ENCODE measurements around the gene GLIPR2.

DNA sequence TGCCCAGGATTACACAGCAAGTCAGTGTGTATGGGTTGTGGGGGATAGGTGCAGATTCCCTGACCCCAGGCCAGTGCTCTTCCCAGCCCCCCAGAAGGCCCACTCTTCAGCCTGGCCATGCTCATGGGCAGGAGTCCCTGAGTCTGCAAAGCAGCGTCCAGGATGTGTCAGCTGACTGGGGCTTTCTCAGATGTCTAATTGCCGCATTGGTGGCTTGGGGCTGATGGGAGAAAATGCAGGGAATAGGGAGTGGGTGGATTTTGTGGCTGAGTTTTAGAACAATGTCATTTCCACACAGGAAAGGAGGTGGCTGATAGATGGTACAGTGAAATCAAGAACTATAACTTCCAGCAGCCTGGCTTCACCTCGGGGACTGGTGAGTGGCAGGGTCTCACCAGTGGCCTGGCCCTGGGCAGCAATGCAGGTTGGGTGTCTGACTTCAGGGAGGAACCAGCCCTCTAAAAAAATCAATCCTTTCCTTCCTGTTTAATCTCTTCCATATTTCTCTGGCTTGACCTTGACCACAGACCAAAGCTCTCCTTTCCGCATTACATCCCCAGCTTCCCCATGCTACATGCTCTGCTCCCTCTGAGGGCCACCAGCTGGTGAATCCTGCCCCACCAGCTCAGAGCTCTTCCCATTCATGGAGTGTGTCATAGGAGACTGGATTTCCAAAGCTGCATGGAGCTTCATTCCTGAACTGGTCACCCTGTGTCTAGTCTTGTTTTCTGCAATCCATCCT, 14.2 kb downstream of the GLIPR2 start:
- TF ChIP-seq, protein P1, sequence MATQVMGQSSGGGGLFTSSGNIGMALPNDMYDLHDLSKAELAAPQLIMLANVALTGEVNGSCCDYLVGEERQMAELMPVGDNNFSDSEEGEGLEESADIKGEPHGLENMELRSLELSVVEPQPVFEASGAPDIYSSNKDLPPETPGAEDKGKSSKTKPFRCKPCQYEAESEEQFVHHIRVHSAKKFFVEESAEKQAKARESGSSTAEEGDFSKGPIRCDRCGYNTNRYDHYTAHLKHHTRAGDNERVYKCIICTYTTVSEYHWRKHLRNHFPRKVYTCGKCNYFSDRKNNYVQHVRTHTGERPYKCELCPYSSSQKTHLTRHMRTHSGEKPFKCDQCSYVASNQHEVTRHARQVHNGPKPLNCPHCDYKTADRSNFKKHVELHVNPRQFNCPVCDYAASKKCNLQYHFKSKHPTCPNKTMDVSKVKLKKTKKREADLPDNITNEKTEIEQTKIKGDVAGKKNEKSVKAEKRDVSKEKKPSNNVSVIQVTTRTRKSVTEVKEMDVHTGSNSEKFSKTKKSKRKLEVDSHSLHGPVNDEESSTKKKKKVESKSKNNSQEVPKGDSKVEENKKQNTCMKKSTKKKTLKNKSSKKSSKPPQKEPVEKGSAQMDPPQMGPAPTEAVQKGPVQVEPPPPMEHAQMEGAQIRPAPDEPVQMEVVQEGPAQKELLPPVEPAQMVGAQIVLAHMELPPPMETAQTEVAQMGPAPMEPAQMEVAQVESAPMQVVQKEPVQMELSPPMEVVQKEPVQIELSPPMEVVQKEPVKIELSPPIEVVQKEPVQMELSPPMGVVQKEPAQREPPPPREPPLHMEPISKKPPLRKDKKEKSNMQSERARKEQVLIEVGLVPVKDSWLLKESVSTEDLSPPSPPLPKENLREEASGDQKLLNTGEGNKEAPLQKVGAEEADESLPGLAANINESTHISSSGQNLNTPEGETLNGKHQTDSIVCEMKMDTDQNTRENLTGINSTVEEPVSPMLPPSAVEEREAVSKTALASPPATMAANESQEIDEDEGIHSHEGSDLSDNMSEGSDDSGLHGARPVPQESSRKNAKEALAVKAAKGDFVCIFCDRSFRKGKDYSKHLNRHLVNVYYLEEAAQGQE (IDR thresholded peaks at IDR 0.05; ENCODE audit: borderline replicate concordance), result no peak
- TF ChIP-seq, protein P2, sequence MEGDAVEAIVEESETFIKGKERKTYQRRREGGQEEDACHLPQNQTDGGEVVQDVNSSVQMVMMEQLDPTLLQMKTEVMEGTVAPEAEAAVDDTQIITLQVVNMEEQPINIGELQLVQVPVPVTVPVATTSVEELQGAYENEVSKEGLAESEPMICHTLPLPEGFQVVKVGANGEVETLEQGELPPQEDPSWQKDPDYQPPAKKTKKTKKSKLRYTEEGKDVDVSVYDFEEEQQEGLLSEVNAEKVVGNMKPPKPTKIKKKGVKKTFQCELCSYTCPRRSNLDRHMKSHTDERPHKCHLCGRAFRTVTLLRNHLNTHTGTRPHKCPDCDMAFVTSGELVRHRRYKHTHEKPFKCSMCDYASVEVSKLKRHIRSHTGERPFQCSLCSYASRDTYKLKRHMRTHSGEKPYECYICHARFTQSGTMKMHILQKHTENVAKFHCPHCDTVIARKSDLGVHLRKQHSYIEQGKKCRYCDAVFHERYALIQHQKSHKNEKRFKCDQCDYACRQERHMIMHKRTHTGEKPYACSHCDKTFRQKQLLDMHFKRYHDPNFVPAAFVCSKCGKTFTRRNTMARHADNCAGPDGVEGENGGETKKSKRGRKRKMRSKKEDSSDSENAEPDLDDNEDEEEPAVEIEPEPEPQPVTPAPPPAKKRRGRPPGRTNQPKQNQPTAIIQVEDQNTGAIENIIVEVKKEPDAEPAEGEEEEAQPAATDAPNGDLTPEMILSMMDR (IDR thresholded peaks at IDR 0.05; ENCODE audit: poor library complexity, severe bottlenecking), result no peak
- no peak for TF ChIP-seq EZH2 (IDR thresholded peaks at IDR 0.05; ENCODE audit: borderline replicate concordance, insufficient read depth, low read length, poor library complexity, severe bottlenecking)
- no peak for TF ChIP-seq POLR2AphosphoS5 (IDR thresholded peaks at IDR 0.05)

Measured in neural cell (in vitro differentiated cells).